Activated CD8-positive, alpha-beta memory T cell treated with anti-CD3 and anti-CD28 coated beads for 24 hours (primary cell): ENCODE measurements around the gene TIMP3.

Source experiments
- DNase-seq: peaks from one replicate; pipeline ENCODE4 v3.0.0-alpha.2; 2020

Gene TIMP3

GRCh38 chr22:32788904-32789624, 12.4 kb upstream of the TIMP3 start:
- DNase-seq: no peak

- DNase-seq: no peak
Measured at GRCh38 chr22:32789797-32790620, 11.5 kb upstream of the TIMP3 start.

GRCh38 chr22:32791056-32791455, 10.4 kb upstream of the TIMP3 start:
- DNase-seq: no peak

GRCh38 chr22:32791485-32791884, 10.0 kb upstream of the TIMP3 start:
- DNase-seq: no peak

- DNase-seq: no peak
Measured at GRCh38 chr22:32793589-32793988, 7.9 kb upstream of the TIMP3 start.

- DNase-seq: no peak
Measured at GRCh38 chr22:32794449-32795213, 6.9 kb upstream of the TIMP3 start.

- no peak for DNase-seq
Measured at GRCh38 chr22:32795214-32795596, 6.3 kb upstream of the TIMP3 start.

GRCh38 chr22:32796865-32797573, 4.5 kb upstream of the TIMP3 start:
- DNase-seq: peak; percentile 80

GRCh38 chr22:32799496-32799895, 2.0 kb upstream of the TIMP3 start:
- no peak for DNase-seq

GRCh38 chr22:32800158-32800882, 1.2 kb upstream of the TIMP3 start:
- no peak for DNase-seq

GRCh38 chr22:32800994-32801536, 440 bp upstream of the TIMP3 start:
- DNase-seq: no peak

GRCh38 chr22:32802237-32802765, 796 bp downstream of the TIMP3 start:
- no peak for DNase-seq

GRCh38 chr22:32803020-32803737, 1.7 kb downstream of the TIMP3 start:
- no peak for DNase-seq

GRCh38 chr22:32803738-32804435, 2.4 kb downstream of the TIMP3 start:
- no peak for DNase-seq

- DNase-seq: no peak
Measured at GRCh38 chr22:32804531-32805360, 3.2 kb downstream of the TIMP3 start.

GRCh38 chr22:32805361-32805881, 3.9 kb downstream of the TIMP3 start:
- DNase-seq: no peak

- DNase-seq: no peak
Measured at GRCh38 chr22:32806296-32806695, 4.8 kb downstream of the TIMP3 start.

GRCh38 chr22:32808038-32808445, 6.5 kb downstream of the TIMP3 start:
- DNase-seq: no peak
